GM21526 (cell line): Measurements from ENCODE around the gene EEF2KMT.
"Not testable (repeated sequence)": the region's sequence is repeated elsewhere in the genome, so short reads cannot be mapped to it uniquely, and the experiment has no call there.

Experiments
- ATAC-seq: cut with Tn5 transposase; IDR thresholded peaks from one replicate; pipeline ENCODE4 v1.9.1; 2021; ENCODE audit warnings: moderate library complexity; ENCODE audit not compliant: unreplicated experiment, low FRiP score

The EEF2KMT gene

GRCh38 chr16:5097470-5098220 is at the start of gene EEF2KMT:
Gene EEF2KMT (minus strand): TSS chr16:5097795. CDS start chr16:5097739, 56 bp downstream.
- peak; percentile 91 for ATAC-seq

GRCh38 chr16:5144621-5144956 is 47.0 kb upstream of the EEF2KMT start:
- ATAC-seq: not testable (repeated sequence)

- ATAC-seq: no peak
Measured at GRCh38 chr16:5143761-5144620, 46.4 kb upstream of the EEF2KMT start.

- not testable (repeated sequence) for ATAC-seq
Measured at GRCh38 chr16:5140151-5140550, 42.6 kb upstream of the EEF2KMT start.

- not testable (repeated sequence) for ATAC-seq
Measured at GRCh38 chr16:5134739-5135452, 37.3 kb upstream of the EEF2KMT start.

GRCh38 chr16:5132915-5133600 is 35.5 kb upstream of the EEF2KMT start:
- not testable (repeated sequence) for ATAC-seq

DNA sequence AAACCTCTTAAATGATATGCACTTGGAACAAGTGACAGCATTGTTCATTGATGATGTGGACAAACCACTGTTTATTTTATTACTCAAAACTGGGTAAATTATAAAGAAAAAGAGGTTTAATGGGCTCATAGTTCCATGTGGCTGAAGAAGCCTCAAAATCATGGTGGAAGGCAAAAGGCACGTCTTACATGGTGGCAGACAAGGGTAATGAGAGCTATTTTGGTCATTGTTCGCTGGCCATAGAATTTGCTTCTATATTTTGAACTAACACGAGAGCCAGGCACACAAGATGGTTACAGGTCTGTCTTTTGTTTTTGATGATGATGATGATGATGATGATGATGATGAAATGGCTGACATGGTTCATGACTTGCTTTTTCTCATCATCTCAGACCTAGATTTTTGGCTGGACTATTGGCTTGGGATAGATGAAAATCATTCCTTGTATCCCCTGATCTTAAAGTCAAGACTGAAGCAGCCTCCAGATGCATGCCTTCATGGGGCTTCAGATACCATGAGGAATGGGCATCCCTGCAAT is 33.9 kb upstream of the EEF2KMT start:
- ATAC-seq: not testable (repeated sequence)

DNA sequence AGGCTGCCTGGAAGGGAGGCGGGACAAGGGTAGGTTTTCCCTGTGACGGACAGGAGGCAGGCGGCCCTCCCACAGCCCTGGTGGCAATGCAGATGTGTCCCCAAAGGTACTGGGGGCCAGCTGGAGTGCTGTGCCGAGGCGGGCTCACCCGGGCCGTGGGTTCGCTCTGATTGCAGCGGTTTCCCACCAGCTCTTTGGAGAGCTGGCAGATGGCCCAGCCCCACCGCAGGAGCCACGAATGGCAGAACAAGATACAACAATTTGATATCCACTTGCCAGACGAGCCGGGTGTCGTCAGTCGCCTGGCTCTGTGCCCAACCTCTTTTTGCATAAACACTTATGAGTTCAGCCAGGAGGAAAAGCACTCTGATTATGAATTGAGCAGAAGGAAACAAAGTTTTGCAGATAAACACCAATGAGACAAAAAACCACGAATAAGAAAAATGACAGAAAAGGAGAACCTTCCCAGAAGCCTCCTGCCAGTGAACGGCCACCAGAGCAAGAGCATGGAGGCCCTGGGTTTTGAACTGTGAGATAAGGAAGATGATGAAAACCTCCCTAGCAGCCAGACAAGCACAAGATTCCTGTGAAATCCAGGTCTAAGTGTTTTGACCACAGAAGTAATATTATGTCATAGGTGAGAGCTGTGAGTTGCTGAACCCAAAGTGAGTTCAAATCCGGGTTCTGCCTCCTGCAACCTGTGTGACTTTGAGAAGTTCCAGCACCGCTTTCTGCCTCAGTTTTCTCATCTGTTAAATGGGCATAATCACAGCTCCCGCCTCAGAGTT is 19.9 kb upstream of the EEF2KMT start:
- ATAC-seq: not testable (repeated sequence)

GRCh38 chr16:5116780-5117295 is 19.2 kb upstream of the EEF2KMT start:
- ATAC-seq: not testable (repeated sequence)

- not testable (repeated sequence) for ATAC-seq
Measured at GRCh38 chr16:5110933-5111332, 13.3 kb upstream of the EEF2KMT start.

DNA sequence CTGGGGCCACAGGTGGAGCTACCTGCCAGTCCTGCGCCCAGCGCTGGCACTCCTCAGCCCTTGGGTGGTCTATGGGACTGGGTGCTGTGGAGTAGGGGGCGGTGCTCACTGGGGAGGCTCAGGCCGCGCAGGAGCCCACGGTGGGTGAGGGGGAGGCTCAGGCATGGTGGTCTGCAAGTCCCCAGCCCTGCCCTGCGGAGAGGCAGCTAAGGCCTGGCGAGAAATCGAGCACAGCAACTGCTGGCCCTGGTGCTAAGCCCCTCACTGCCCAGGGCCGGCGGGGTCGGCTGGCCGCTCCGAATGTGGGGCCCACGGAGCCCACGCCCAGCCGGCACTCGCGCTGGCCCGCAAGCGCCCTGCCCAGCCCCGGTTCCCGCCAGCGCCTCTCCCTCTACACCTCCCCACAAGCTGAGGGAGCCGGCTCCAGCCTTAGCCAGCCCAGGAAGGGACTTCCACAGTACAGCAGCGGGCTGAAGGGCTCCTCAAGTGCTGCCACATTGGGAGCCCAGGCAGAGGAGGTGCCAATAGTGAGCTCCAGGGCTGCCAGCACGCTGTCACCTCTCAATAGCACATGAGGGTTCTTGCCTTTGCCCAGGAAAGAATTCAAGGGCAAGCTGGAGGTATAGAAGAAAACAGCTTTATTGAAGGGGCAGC is 11.0 kb upstream of the EEF2KMT start:
- no peak for ATAC-seq

DNA sequence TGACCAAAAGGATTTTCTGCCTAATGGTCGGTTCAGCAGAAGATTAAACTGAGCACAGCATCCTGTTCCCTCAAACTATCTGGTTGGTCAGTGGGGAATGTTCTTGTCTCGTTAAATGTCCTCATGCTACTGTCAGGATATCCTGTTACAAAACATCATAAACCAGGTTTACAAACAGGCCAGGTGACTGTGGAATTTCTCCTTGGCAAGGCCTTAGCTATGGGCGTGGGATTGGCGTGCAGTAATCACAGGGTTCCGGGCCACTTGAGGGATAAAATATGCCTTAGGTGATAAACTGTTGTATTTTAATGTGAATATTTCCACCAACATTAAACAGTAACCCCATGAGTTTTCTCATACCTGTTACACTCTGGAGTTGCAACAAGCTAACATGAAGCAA is 7.4 kb upstream of the EEF2KMT start:
- ATAC-seq: not testable (repeated sequence)

DNA sequence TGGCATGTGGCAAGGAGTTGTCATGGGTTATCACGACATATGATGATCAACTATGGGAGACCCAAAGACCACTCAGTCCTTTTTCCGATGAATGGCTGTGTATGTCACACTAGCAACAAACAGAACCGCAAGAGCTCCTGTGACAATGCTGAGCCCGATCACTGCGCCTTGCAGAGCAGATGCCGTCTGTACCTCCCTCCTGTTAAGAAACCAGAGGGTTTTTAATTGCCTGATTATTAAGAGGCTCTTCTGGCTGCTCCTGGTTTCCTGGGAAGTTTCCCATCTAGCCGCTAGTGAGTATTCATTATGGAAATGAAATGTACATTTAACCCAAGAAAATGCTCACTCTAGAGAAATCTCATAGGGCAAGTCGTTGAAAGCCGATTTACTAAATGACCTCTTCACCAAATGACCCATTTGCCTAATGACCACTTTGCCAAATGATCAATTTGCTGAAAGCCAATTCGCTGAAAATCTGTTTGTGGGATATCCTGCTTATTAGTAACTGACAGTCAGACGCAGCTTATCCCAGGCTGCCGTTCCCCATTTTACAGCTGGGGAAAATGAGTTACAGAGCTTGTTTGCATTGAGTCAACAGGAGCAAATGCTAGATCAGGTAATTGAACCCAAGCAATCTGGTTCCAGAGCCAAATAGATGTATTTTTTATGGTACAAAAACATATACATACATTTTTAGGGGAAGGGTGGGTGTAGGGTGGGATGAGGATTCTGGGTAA is 5.9 kb upstream of the EEF2KMT start:
- ATAC-seq: not testable (repeated sequence)

DNA sequence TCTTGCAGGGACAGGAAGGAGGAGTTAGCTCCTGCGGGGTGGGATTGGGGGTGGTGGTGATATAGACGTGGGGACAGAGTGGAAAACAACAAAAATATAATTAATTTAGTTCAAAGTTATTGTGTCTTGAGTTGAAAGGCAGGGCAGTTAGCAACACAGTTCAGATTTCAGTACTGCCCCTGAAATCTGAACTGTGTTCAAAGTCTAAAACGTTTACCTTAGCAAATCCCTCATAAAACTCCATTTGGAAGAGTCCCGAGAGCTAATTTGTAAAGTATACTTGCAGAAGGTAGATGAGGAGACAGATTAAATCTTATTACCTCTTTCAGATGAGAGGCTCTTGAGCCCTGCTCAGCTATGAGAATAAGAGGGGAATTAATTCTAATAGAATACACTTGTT is 1.6 kb upstream of the EEF2KMT start:
- not testable (repeated sequence) for ATAC-seq

DNA sequence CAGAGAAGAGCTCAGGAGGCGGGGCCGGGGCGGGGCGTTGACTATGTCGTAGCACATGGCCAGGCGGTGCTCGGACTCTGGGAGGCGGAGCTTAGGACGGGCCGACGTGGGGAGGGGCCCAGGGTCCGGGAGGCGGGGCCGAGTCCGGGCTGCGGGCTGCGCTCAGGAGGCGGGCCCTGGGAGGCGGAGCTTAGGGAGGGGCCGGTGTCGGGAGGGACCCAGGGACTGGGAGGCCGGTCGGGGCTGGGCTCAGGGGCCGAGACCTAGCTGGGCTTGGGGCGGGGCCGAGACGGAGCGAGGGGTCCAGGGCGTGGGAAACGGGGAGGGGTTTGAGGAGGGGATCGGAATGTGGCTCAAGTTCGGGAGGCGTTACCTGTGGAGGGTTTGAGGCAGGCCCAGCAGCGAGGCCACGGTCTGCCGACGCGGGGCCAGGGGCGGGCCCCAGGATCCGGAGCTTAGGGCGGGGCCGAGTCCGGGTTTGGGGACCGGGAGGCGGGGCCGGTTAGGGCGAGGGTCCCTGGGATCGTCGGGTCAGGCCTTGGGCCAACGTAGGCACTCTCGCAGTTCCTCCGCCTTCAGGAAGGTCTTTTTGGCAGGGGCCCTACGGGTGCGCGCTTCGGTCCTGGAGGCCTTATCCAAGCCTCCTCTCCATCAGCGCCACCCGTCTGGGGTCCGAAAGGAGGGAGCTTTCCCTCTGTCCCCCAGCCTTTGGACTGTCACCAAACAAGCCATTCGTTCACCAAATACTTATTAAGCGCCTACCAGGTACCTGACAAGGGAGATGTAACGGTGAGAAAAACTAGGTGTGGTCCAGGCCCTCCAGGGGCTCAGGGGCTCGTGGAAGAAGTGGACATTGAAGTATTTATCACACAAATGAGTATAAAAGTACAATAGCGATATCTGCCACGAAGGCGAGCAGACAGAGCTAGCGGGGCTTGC is 895 bp upstream of the EEF2KMT start:
- ATAC-seq: peak; percentile 75

DNA sequence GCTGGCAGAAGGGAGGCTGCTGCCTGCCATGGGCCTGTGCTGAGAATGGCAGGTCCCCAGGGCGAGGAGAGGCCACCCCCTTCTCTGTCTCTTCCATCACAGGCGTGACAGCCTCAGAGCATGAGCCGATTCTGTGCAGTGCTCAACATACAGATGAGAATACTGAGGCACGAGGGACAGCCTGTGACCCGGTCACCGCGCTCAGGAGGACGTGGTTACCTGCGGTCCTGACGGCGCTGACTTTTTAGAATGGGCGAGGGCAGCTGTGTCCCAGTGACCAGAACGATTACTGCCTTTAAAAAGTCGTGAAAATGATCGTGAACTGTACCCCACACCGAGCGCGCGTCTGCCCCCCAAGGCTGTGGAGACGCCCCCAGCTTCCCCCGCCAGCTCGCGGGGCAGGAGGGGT is 530 bp downstream of the EEF2KMT start:
- not testable (repeated sequence) for ATAC-seq
